Liver (tissue), 9 donors: ENCODE data around the gene CNOT3. TPM values are rescaled to one million over a fixed set of nuclear protein-coding genes. Genes with fewer than 3 reads are reported as not detected.
A peak's percentile ranks its signal among the peaks of the same experiment; 100 is the strongest.

Source experiments
- DNase-seq: peaks from one replicate; pipeline ENCODE4 v3.0.0-alpha.2; 2017; ENCODE audit warnings: low spot score
- H3K27ac ChIP-seq, 2 donors: one replicate each; pipeline ENCODE4 v1.7.0; 2013; ENCODE audit warnings: inconsistent platforms in 2 of 2, low read length in 2 of 2, control low read depth in 1 of 2, low read depth in 1 of 2, mild to moderate bottlenecking in 1 of 2
- H3K27me3 ChIP-seq, 4 donors: one replicate each; pipeline versions ENCODE4 v1.6.1 to v1.7.0; 2013; ENCODE audit warnings: low read length in 3 of 4, inconsistent platforms in 1 of 4, mild to moderate bottlenecking in 1 of 4, moderate library complexity in 1 of 4; ENCODE audit not compliant: control insufficient read depth in 4 of 4, insufficient read depth in 4 of 4
- H3K36me3 ChIP-seq, 4 donors: one replicate each; pipeline versions ENCODE4 v1.6.1 to v1.7.0; 2013; ENCODE audit warnings: low read length in 3 of 4, mild to moderate bottlenecking in 3 of 4, low read depth in 1 of 4, moderate library complexity in 1 of 4; ENCODE audit not compliant: control insufficient read depth in 4 of 4, insufficient read depth in 3 of 4
- H3K4me1 ChIP-seq, 4 donors: one replicate each; pipeline versions ENCODE4 v1.6.1 to v1.7.0; 2013; ENCODE audit warnings: low read length in 3 of 4, mild to moderate bottlenecking in 3 of 4, moderate library complexity in 1 of 4; ENCODE audit not compliant: control insufficient read depth in 4 of 4, insufficient read depth in 4 of 4
- H3K4me3 ChIP-seq, 3 donors: one replicate each; pipeline versions ENCODE4 v1.6.1 to v1.7.0; 2013; ENCODE audit warnings: low read length in 3 of 3, control low read depth in 1 of 3, low read depth in 1 of 3, mild to moderate bottlenecking in 1 of 3
- H3K9ac ChIP-seq, 2 donors: one replicate each; pipeline ENCODE4 v1.7.0; 2013; ENCODE audit warnings: low read length in 2 of 2, mild to moderate bottlenecking in 2 of 2, moderate library complexity in 2 of 2, control low read depth in 1 of 2, low read depth in 1 of 2
- H3K9me3 ChIP-seq, 4 donors: one replicate each; pipeline versions ENCODE4 v1.6.1 to v1.7.0; 2013; ENCODE audit warnings: low read length in 3 of 4; ENCODE audit not compliant: control insufficient read depth in 4 of 4
- EGR1 ChIP-seq, 2 donors: IDR thresholded peaks; 2 replicates each; pipeline ENCODE4 v1.6.1; 2016 to 2018; ENCODE audit warnings: antibody characterized with exemption in 2 of 2, low read depth in 2 of 2
- FOXA1 ChIP-seq: IDR thresholded peaks from 2 replicates; pipeline ENCODE4 v1.6.1; 2016; ENCODE audit warnings: antibody characterized with exemption
- FOXA2 ChIP-seq: IDR thresholded peaks from 2 replicates; pipeline ENCODE4 v1.6.1; 2016; ENCODE audit warnings: antibody characterized with exemption
- GABPA ChIP-seq, 2 donors: IDR thresholded peaks in 1 of 2; conservative IDR thresholded peaks in 1 of 2; 2 replicates each; pipeline ENCODE4 v1.6.1; 2016; ENCODE audit warnings: antibody characterized with exemption in 2 of 2, mild to moderate bottlenecking in 1 of 2, moderate library complexity in 1 of 2
- HNF4A ChIP-seq, 2 donors: conservative IDR thresholded peaks; 2 replicates each; pipeline ENCODE4 v1.6.1; 2016; ENCODE audit warnings: antibody characterized with exemption in 2 of 2, mild to moderate bottlenecking in 2 of 2
- HNF4G ChIP-seq: IDR thresholded peaks from 2 replicates; pipeline ENCODE4 v1.6.1; 2016; ENCODE audit warnings: antibody characterized with exemption
- JUND ChIP-seq, 2 donors: IDR thresholded peaks; 2 replicates each; pipeline ENCODE4 v1.6.1; 2016; ENCODE audit warnings: antibody characterized with exemption in 2 of 2
- NR2F2 ChIP-seq: IDR thresholded peaks from 2 replicates; pipeline ENCODE4 v1.6.1; 2016; ENCODE audit warnings: antibody characterized with exemption
- RAD21 ChIP-seq, 2 donors: IDR thresholded peaks; 2 replicates each; pipeline ENCODE4 v1.6.1; 2016; ENCODE audit warnings: antibody characterized with exemption in 2 of 2, mild to moderate bottlenecking in 2 of 2
- RXRA ChIP-seq, 2 donors: IDR thresholded peaks; 2 replicates each; pipeline ENCODE4 v1.6.1; 2017 to 2018; ENCODE audit warnings: antibody characterized with exemption in 2 of 2, mild to moderate bottlenecking in 1 of 2
- SP1 ChIP-seq: IDR thresholded peaks from 2 replicates; pipeline ENCODE4 v1.6.1; 2018; ENCODE audit warnings: antibody characterized with exemption, mild to moderate bottlenecking
- TAF1 ChIP-seq: conservative IDR thresholded peaks from 2 replicates; pipeline ENCODE4 v1.6.1; 2016; ENCODE audit warnings: antibody characterized with exemption, mild to moderate bottlenecking
- YY1 ChIP-seq: IDR thresholded peaks from 2 replicates; pipeline ENCODE4 v1.6.1; 2016; ENCODE audit warnings: antibody characterized with exemption, mild to moderate bottlenecking
- WGBS: extraction: QIAGEN DNeasy Blood & Tissue Kit; methylation state at CpG from one replicate; pipeline ENCODE4 v1.1.7; 2013; 5-methylcytosine and 5-hydroxymethylcytosine counted together
- polyA plus RNA-seq, 2 donors: library from polyadenylated mRNA; stranded (reverse) in 1 of 2; unstranded in 1 of 2; fragments of 200-250 nt in 1 of 2; fragments of >200 nt in 1 of 2; fragmentation: Nextera tagmentation in 1 of 2; extraction: Ambion mirVana in 1 of 2; gene quantifications; one replicate each; pipeline versions ENCODE4 v1.2.1 to v1.2.3, GENCODE V29; 2013 to 2015
- total RNA-seq, 2 donors: library from RNA; depleted of rRNA; stranded (reverse); fragments of >200 nt; gene quantifications; one replicate each; pipeline ENCODE4 v1.2.3, GENCODE V29; 2014
- TF ChIP-seq, protein P1 (sequence below): IDR thresholded peaks from 2 replicates; pipeline ENCODE4 v1.6.1; 2016; ENCODE audit warnings: antibody characterized with exemption, mild to moderate bottlenecking
- TF ChIP-seq, protein P2 (sequence below): IDR thresholded peaks from 2 replicates; pipeline ENCODE4 v1.6.1; 2016; ENCODE audit warnings: antibody characterized with exemption
- TF ChIP-seq, protein P3 (sequence below): IDR thresholded peaks from 2 replicates; pipeline ENCODE4 v1.6.1; 2016; ENCODE audit warnings: antibody characterized with exemption
- TF ChIP-seq, protein P4 (sequence below): IDR thresholded peaks from 2 replicates; pipeline ENCODE4 v1.6.1; 2016; ENCODE audit warnings: antibody characterized with exemption
- TF ChIP-seq, protein P5 (sequence below): fragments of 150-350 bp; IDR thresholded peaks from 2 replicates; pipeline ENCODE4 v1.5.1; 2017; ENCODE audit warnings: improper control_type of control experiment, low read depth, low read length; ENCODE audit not compliant: missing input control
- donor health status: healthy.
- donor health status: healthy.
- donor health status: healthy.
- donor health status: healthy.
- donor health status: healthy.

The CNOT3 gene
- total and polyA plus RNA-seq, 4 donors, result 3.7 to 13.0 (median 9.1) TPM

DNA sequence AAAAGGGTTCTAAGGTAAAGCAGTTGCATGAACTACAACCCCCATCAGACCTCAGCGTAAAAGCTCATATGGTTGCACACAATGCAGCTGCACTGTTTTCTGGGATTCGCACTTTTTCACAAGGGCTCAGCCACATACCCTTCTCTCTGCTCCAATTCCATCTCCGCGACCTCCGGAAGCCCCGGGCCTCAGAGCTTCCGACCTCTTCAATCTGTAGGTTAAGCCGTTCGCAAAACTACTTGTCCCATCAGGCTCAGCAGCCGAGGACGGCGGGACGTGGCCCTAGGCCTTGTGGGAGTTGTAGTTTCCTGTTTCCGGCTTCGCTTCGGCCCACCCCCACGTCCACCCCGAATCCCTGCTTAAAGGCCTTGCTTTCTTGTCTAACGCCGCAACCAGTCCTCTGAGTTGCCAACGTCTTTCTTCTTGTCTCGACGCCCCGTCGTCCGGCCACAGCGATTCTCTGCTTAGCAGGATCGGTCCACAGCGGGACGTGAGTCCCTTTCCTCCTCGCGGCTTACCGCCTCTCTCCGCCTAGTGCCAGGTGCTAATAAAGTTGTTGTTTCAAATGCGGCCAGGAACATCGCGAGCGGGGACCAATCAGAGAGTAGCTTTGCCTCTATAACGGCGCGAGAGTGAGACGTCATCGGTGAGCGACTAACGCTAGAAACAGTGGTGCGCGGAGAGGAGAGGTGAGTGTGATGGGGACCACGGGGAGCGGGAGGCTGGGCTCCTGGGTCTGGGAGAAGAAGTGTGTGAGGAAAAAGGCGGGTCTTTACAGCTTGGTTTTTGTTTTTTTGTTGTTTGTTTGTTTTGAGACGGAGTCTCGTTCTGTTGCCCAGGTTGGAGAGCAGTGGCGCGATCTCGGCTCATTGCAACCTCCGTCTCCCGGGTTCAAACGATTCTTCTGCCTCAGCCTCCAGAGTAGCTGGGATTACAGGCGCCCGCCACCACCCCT, 22.2 kb upstream of the CNOT3 start, which contains the start of the genes PRPF31 and TFPT:
TSS of gene PRPF31 (plus strand) at position 646 of the 955 bp plus-strand sequence. CDS start 2,525 bp downstream, outside the sequence.
TSS of gene TFPT (minus strand) at position 549 of the 955 bp plus-strand sequence. CDS start at position 161, 388 bp downstream.
- under 1% methylated on average over 60 of the region's 60 CpGs for WGBS

More for the DNA sequence above, 22.2 kb upstream of the CNOT3 start, which contains the start of the genes PRPF31 and TFPT:
- Histone ChIP-seq H3K36me3 (peaks cover 2 to 25% (median 9%) of the 10 kb centered on the region in 4 donors), H3K9ac (peak within 1 kb of the TSS; percentile 68 to 69), H3K4me1 (peaks cover 3 to 20% (median 17%) of the 10 kb centered on the region in 4 donors), H3K9me3 (no peaks in the 10 kb centered on the region), H3K4me3 (peak within 1 kb of the TSS; percentile 62 to 98 (median 94)), H3K27ac (peak within 1 kb of the TSS; percentile 87 to 90), H3K27me3 (no peaks in the 10 kb centered on the region)
- TF ChIP-seq YY1 (peak; percentile 97), HNF4G (no peak), EGR1 (IDR thresholded peaks at IDR 0.05; ENCODE audit: low read depth in 2 of 2) (peak in 1 of 2 donors; percentile 90), HNF4A (conservative IDR thresholded peaks at IDR 0.05) (peak in 1 of 2 donors; percentile 25), RAD21 (IDR thresholded peaks at IDR 0.05) (no peak), TAF1 (no peak), JUND (IDR thresholded peaks at IDR 0.05) (peak in 1 of 2 donors; percentile 42), SP1 (peak; percentile 96), RXRA (IDR thresholded peaks at IDR 0.05) (peak; percentile 51 to 60), GABPA (IDR thresholded peaks at IDR 0.05 in 1 of 2, conservative IDR thresholded peaks at IDR 0.05 in 1 of 2) (peak; percentile 65 to 90), FOXA1 (peak; percentile 82), FOXA2 (peak; percentile 60), NR2F2 (peak; percentile 60)
- TF ChIP-seq, protein P1, sequence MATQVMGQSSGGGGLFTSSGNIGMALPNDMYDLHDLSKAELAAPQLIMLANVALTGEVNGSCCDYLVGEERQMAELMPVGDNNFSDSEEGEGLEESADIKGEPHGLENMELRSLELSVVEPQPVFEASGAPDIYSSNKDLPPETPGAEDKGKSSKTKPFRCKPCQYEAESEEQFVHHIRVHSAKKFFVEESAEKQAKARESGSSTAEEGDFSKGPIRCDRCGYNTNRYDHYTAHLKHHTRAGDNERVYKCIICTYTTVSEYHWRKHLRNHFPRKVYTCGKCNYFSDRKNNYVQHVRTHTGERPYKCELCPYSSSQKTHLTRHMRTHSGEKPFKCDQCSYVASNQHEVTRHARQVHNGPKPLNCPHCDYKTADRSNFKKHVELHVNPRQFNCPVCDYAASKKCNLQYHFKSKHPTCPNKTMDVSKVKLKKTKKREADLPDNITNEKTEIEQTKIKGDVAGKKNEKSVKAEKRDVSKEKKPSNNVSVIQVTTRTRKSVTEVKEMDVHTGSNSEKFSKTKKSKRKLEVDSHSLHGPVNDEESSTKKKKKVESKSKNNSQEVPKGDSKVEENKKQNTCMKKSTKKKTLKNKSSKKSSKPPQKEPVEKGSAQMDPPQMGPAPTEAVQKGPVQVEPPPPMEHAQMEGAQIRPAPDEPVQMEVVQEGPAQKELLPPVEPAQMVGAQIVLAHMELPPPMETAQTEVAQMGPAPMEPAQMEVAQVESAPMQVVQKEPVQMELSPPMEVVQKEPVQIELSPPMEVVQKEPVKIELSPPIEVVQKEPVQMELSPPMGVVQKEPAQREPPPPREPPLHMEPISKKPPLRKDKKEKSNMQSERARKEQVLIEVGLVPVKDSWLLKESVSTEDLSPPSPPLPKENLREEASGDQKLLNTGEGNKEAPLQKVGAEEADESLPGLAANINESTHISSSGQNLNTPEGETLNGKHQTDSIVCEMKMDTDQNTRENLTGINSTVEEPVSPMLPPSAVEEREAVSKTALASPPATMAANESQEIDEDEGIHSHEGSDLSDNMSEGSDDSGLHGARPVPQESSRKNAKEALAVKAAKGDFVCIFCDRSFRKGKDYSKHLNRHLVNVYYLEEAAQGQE, result peak; percentile 69
- TF ChIP-seq, protein P2, sequence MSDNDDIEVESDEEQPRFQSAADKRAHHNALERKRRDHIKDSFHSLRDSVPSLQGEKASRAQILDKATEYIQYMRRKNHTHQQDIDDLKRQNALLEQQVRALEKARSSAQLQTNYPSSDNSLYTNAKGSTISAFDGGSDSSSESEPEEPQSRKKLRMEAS, result peak; percentile 93
- TF ChIP-seq, protein P3, sequence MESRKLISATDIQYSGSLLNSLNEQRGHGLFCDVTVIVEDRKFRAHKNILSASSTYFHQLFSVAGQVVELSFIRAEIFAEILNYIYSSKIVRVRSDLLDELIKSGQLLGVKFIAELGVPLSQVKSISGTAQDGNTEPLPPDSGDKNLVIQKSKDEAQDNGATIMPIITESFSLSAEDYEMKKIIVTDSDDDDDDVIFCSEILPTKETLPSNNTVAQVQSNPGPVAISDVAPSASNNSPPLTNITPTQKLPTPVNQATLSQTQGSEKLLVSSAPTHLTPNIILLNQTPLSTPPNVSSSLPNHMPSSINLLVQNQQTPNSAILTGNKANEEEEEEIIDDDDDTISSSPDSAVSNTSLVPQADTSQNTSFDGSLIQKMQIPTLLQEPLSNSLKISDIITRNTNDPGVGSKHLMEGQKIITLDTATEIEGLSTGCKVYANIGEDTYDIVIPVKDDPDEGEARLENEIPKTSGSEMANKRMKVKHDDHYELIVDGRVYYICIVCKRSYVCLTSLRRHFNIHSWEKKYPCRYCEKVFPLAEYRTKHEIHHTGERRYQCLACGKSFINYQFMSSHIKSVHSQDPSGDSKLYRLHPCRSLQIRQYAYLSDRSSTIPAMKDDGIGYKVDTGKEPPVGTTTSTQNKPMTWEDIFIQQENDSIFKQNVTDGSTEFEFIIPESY, result peak; percentile 98
- TF ChIP-seq, protein P4, sequence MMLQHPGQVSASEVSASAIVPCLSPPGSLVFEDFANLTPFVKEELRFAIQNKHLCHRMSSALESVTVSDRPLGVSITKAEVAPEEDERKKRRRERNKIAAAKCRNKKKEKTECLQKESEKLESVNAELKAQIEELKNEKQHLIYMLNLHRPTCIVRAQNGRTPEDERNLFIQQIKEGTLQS, result peak; percentile 57
- TF ChIP-seq, protein P5, sequence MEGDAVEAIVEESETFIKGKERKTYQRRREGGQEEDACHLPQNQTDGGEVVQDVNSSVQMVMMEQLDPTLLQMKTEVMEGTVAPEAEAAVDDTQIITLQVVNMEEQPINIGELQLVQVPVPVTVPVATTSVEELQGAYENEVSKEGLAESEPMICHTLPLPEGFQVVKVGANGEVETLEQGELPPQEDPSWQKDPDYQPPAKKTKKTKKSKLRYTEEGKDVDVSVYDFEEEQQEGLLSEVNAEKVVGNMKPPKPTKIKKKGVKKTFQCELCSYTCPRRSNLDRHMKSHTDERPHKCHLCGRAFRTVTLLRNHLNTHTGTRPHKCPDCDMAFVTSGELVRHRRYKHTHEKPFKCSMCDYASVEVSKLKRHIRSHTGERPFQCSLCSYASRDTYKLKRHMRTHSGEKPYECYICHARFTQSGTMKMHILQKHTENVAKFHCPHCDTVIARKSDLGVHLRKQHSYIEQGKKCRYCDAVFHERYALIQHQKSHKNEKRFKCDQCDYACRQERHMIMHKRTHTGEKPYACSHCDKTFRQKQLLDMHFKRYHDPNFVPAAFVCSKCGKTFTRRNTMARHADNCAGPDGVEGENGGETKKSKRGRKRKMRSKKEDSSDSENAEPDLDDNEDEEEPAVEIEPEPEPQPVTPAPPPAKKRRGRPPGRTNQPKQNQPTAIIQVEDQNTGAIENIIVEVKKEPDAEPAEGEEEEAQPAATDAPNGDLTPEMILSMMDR, result no peak
- peak; percentile 95 for DNase-seq
